Panc1 (cell line): ENCODE results near the gene RASSF7. TPM values are rescaled to one million over a fixed set of nuclear protein-coding genes. Genes with fewer than 3 reads are reported as not detected.

Source experiments
- ATAC-seq: fragments of 200-7000 bp; cut with Tn5 transposase; 2 replicates; pipeline ENCODE4 v1.9.1; 2020; ENCODE audit warnings: mild to moderate bottlenecking, moderate library complexity
- BruUV-seq: library from RNA; stranded (reverse); fragments of 400-500 nt; replicated peaks from 2 replicates; lab custom pipeline; 2021; lab: Mats Ljungman, UMichigan
- CTCF ChIA-PET: fragments of 300-600 bp; sonication (Branson Sonifier 250); formaldehyde crosslinking; loops from one replicate; lab custom pipeline; 2022; ENCODE audit warnings: antibody characterized with exemption; lab: Charles Lee
- POLR2A ChIA-PET: fragments of 300-600 bp; sonication (Branson Sonifier 250); formaldehyde crosslinking; loops from one replicate; lab custom pipeline; 2022; ENCODE audit warnings: antibody characterized with exemption; lab: Charles Lee
- DNase-seq: peaks from one replicate; pipeline ENCODE4 v3.0.0-alpha.2; 2010; ENCODE audit warnings: low read depth, low spot score
- H3K27ac ChIP-seq: 2 replicates; pipeline ENCODE4 v1.5.1; 2011; ENCODE audit warnings: mild to moderate bottlenecking, low read length, inconsistent platforms
- H3K27me3 ChIP-seq: fragments of 200-500 bp; sonication (Bioruptor generic); 2 replicates; pipeline ENCODE4 v1.6.0; 2014; ENCODE audit warnings: low read length, inconsistent platforms; ENCODE audit not compliant: control insufficient read depth, insufficient read depth
- H3K36me3 ChIP-seq: fragments of 200-500 bp; sonication (Bioruptor generic); 2 replicates; pipeline ENCODE4 v1.5.1; 2014; ENCODE audit warnings: inconsistent platforms, mild to moderate bottlenecking, low read length, moderate library complexity; ENCODE audit not compliant: control insufficient read depth, insufficient read depth
- H3K4me1 ChIP-seq: 2 replicates; pipeline ENCODE4 v1.5.1; 2011; ENCODE audit warnings: inconsistent platforms, mild to moderate bottlenecking, low read length, moderate library complexity; ENCODE audit not compliant: control insufficient read depth, insufficient read depth
- H3K4me3 ChIP-seq, 2 experiments: 2 replicates each; pipeline ENCODE4 v1.5.1; 2011 to 2012; ENCODE audit warnings: low read depth in 2 of 2, low read length in 2 of 2, mild to moderate bottlenecking in 2 of 2, inconsistent platforms in 1 of 2, moderate library complexity in 1 of 2
- H3K9me3 ChIP-seq: fragments of 200-500 bp; sonication (Bioruptor generic); 2 replicates; pipeline ENCODE4 v1.5.1; 2014; ENCODE audit warnings: low read depth, mild to moderate bottlenecking, inconsistent platforms, low read length, moderate library complexity; ENCODE audit not compliant: control insufficient read depth, insufficient read depth
- POLR2AphosphoS5 ChIP-seq: IDR thresholded peaks from 2 replicates; pipeline ENCODE4 v1.6.1; 2012; ENCODE audit warnings: mild to moderate bottlenecking, low read depth, low read length, moderate library complexity
- REST ChIP-seq, 2 experiments: IDR thresholded peaks; 2 replicates each; pipeline ENCODE4 v1.6.1; 2011 to 2012; ENCODE audit warnings: low read depth in 2 of 2, control low read depth in 1 of 2, low read length in 1 of 2, mild to moderate bottlenecking in 1 of 2, moderate library complexity in 1 of 2; ENCODE audit not compliant: insufficient read depth in 1 of 2
- SIN3A ChIP-seq: IDR thresholded peaks from 2 replicates; pipeline ENCODE4 v1.6.1; 2012; ENCODE audit warnings: low read depth, mild to moderate bottlenecking, low read length, moderate library complexity, borderline replicate concordance; ENCODE audit not compliant: insufficient read depth
- TCF7L2 ChIP-seq: IDR thresholded peaks from 2 replicates; pipeline ENCODE4 v1.6.1; 2011; ENCODE audit warnings: mild to moderate bottlenecking, low read depth, low read length, inconsistent platforms
- in situ Hi-C: cut with HindIII; loops from 2 replicates; pipeline ENCODE4 v1.10.0; 2016; ENCODE audit warnings: low sequenced_read_pairs, low pct_unique_long_range_greater_than_20kb
- intact Hi-C: fragments of 100-400 bp; cut with micrococcal nuclease; formaldehyde crosslinking; loops from one replicate; pipeline ENCODE4 v1.10.0; 2022; ENCODE audit not compliant: unreplicated experiment
- total RNA-seq: library from RNA; stranded (reverse); gene quantifications from one replicate; pipeline ENCODE4 v1.2.1, GENCODE V29; 2021; ENCODE audit not compliant: unreplicated experiment
- TF ChIP-seq, protein P1 (sequence below): fragments of 450-650 bp; IDR thresholded peaks from 2 replicates; pipeline ENCODE4 v1.5.1; 2017; ENCODE audit warnings: mild to moderate bottlenecking

Gene RASSF7
- total RNA-seq, 1 experiment from 2014 or later = 81.8 TPM

DNA sequence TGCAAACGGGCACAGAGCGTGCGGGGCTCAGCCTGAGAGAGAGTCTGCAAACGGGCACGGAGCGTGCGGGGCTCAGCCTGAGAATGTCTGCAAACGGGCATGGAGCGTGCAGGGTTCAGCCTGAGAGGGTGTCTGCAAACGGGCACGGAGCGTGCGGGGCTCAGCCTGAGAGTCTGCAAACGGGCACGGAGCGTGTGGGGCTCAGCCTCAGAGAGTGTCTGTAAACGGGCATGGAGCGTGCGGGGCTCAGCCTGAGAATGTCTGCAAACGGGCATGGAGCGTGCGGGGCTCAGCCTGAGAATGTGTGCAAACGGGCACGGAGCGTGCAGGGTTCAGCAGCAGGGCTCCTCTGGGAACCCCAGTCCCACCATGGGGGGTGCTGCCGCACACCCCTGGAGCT lies 29.0 kb downstream of the RASSF7 start:
- no peak for TF ChIP-seq POLR2AphosphoS5
- TF ChIP-seq REST (IDR thresholded peaks at IDR 0.05; ENCODE audit: insufficient read depth in 1 of 2, low read depth in 2 of 2, low read length in 1 of 2) = no peak
- Histone ChIP-seq H3K27ac (no peak overlapping the region), H3K36me3 (peaks cover 15% of the 10 kb centered on the region), H3K27me3 (no peaks in the 10 kb centered on the region), H3K9me3 (no peaks in the 10 kb centered on the region), H3K4me1 (no peaks in the 10 kb centered on the region), H3K4me3 (no peak overlapping the region)
- BruUV-seq = no TSS peak
- no peak for DNase-seq
- no peak for ATAC-seq
- ChIA-PET CTCF (no interaction called here), POLR2A (no interaction called here)
- in situ Hi-C loops (no loop called here), intact Hi-C loops (no loop called here)

DNA sequence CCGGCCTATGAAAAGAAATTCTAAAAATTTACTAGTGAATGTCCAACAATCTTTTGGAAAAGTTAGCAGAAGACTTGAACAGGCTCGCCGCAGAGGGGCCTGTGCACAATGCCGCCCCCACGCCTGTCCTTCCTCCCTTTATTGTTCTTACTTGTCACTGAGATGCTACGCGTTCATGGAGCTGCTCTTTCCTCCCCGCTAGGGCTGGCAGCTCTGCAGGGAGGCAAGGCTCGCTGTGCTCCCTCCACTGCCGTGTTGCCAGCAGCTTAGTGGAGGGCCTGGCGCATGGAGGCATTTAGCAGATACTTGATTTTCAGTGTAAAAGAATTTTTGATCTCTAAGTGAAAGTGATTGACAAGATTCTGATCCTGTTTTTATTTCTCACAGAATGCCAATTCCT lies 30.2 kb downstream of the RASSF7 start:
- BruUV-seq = no TSS peak
- Histone ChIP-seq H3K27me3 (no peaks in the 10 kb centered on the region), H3K4me3 (no peak overlapping the region), H3K9me3 (no peaks in the 10 kb centered on the region), H3K36me3 (peaks cover 16% of the 10 kb centered on the region), H3K4me1 (no peaks in the 10 kb centered on the region), H3K27ac (no peak overlapping the region)
- ATAC-seq (no peak), DNase-seq (no peak)
- in situ Hi-C loops = no loop called here
- no peak for TF ChIP-seq SIN3A
- TF ChIP-seq, protein P1, sequence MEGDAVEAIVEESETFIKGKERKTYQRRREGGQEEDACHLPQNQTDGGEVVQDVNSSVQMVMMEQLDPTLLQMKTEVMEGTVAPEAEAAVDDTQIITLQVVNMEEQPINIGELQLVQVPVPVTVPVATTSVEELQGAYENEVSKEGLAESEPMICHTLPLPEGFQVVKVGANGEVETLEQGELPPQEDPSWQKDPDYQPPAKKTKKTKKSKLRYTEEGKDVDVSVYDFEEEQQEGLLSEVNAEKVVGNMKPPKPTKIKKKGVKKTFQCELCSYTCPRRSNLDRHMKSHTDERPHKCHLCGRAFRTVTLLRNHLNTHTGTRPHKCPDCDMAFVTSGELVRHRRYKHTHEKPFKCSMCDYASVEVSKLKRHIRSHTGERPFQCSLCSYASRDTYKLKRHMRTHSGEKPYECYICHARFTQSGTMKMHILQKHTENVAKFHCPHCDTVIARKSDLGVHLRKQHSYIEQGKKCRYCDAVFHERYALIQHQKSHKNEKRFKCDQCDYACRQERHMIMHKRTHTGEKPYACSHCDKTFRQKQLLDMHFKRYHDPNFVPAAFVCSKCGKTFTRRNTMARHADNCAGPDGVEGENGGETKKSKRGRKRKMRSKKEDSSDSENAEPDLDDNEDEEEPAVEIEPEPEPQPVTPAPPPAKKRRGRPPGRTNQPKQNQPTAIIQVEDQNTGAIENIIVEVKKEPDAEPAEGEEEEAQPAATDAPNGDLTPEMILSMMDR = no peak
- TF ChIP-seq TCF7L2 = no peak
- TF ChIP-seq REST (IDR thresholded peaks at IDR 0.05; ENCODE audit: insufficient read depth in 1 of 2, low read depth in 2 of 2, low read length in 1 of 2) = no peak
- no peak for TF ChIP-seq POLR2AphosphoS5
- POLR2A ChIA-PET = interaction anchor here (0.7 kb wide), 1 partner anchor 11 kb away, joined by 11 read pairs; no protein-coding TSS in a partner anchor
- intact Hi-C loops = no loop called here
- CTCF ChIA-PET = no interaction called here
